Pancreas (tissue), 10 donors: ENCODE results near the gene ARHGEF26. TPM values are rescaled to one million over a fixed set of nuclear protein-coding genes. Genes with fewer than 3 reads are reported as not detected.
A peak's percentile ranks its signal among the peaks of the same experiment; 100 is the strongest.
"Not testable (repeated sequence)": the region's sequence is repeated elsewhere in the genome, so short reads cannot be mapped to it uniquely, and the experiment has no call there.

ENCODE experiments used
- ATAC-seq, 4 donors: fragments of 200-7000 bp; cut with Tn5 transposase; one replicate each; pipeline versions ENCODE4 v1.8.0 to v1.9.1; 2020; ENCODE audit warnings: mild to moderate bottlenecking in 4 of 4, moderate library complexity in 4 of 4
- DNase-seq, 6 donors: peaks; one replicate each; pipeline ENCODE4 v3.0.0-alpha.2; 2020
- FAIRE-seq: peaks from 2 replicates; lab custom pipeline; 2012; peaks lifted over from hg19 to GRCh38; lab: Jason Lieb, UNC
- H3K27ac ChIP-seq, 4 donors: fragments of 200-600 bp; sonication (generic); 1 replicate in 3 of 4; 2 replicates in 1 of 4; pipeline versions ENCODE4 v1.5.0 to v1.8.0; 2020
- H3K27me3 ChIP-seq, 4 donors: fragments of 200-600 bp; one replicate each; pipeline ENCODE4 v1.8.0; 2021
- H3K36me3 ChIP-seq, 3 donors: fragments of 200-600 bp; sonication (generic) in 1 of 3; one replicate each; pipeline versions ENCODE4 v1.5.0 to v1.8.0; 2020 to 2021
- H3K4me1 ChIP-seq, 3 donors: fragments of 200-600 bp; one replicate each; pipeline ENCODE4 v1.8.0; 2021
- H3K4me3 ChIP-seq, 4 donors: fragments of 200-600 bp; sonication (generic) in 2 of 4; one replicate each; pipeline versions ENCODE4 v1.5.0 to v1.8.0; 2020 to 2021
- H3K9me3 ChIP-seq, 4 donors: fragments of 200-600 bp; one replicate each; pipeline ENCODE4 v1.8.0; 2021
- WGBS, 2 donors: extraction: QIAGEN DNeasy Blood & Tissue Kit; methylation state at CpG; one replicate each; pipeline ENCODE4 v1.1.7; 2013; 5-methylcytosine and 5-hydroxymethylcytosine counted together
- intact Hi-C, 3 donors: fragments of 100-400 bp; cut with DNase I; formaldehyde crosslinking; loops; one replicate each; pipeline versions ENCODE4 v1.11.1 to v1.14.2; 2022
- polyA plus RNA-seq, 2 donors: library from polyadenylated mRNA; stranded (reverse); fragments of 200-250 nt; gene quantifications; one replicate each; pipeline ENCODE4 v1.2.3, GENCODE V29; 2013
- total RNA-seq, 6 donors: library from RNA; stranded (reverse); fragmentation: NEBNext Ultra II Directional in 4 of 6; extraction: Animal tissue kit (Norgen Biotek cat#: 25700) in 4 of 6; gene quantifications; one replicate each; pipeline versions ENCODE4 v1.2.1 to v1.2.4, GENCODE V29; 2021 to 2023
- TF ChIP-seq, protein P1 (sequence below), 4 donors: fragments of 200-600 bp; sonication (generic) in 3 of 4; IDR thresholded peaks; one replicate each; pipeline versions ENCODE4 v1.5.0 to v1.8.0; 2021; ENCODE audit warnings: antibody characterized with exemption in 4 of 4
- donor health status: healthy with polysubstance abuse.
- donor health status: DM: no; HTN: no; CAD: no; lungs with moderate emphysema.
- donor health status: DM: no; HTN: no; CAD: no.
- donor health status: control.
- donor health status: control.
- donor health status: Bipolar disorder and iron deficiency.
- donor health status: DM: yes; HTN: yes; CAD: no.
- donor health status: DM: no; HTN: no; CAD: no.
- donor health status: DM: no; HTN: no; CAD: no.
- donor health status: DM: yes; HTN: yes; CAD: no.

The ARHGEF26 gene
- total and polyA plus RNA-seq, 8 donors = 2.7 to 6.5 (median 4.9) TPM

GRCh38 chr3:154085071-154085470 is 36.1 kb upstream of the ARHGEF26 start:
- H3K36me3 ChIP-seq = no peaks in the 10 kb centered on the region
- H3K9me3 ChIP-seq = no peaks in the 10 kb centered on the region
- H3K27ac ChIP-seq = no peak overlapping the region
- no peaks in the 10 kb centered on the region for H3K27me3 ChIP-seq
- H3K4me3 ChIP-seq = no peak overlapping the region
- TF ChIP-seq, protein P1, sequence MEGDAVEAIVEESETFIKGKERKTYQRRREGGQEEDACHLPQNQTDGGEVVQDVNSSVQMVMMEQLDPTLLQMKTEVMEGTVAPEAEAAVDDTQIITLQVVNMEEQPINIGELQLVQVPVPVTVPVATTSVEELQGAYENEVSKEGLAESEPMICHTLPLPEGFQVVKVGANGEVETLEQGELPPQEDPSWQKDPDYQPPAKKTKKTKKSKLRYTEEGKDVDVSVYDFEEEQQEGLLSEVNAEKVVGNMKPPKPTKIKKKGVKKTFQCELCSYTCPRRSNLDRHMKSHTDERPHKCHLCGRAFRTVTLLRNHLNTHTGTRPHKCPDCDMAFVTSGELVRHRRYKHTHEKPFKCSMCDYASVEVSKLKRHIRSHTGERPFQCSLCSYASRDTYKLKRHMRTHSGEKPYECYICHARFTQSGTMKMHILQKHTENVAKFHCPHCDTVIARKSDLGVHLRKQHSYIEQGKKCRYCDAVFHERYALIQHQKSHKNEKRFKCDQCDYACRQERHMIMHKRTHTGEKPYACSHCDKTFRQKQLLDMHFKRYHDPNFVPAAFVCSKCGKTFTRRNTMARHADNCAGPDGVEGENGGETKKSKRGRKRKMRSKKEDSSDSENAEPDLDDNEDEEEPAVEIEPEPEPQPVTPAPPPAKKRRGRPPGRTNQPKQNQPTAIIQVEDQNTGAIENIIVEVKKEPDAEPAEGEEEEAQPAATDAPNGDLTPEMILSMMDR (IDR thresholded peaks at IDR 0.05) = no peak
- intact Hi-C loops = no loop called here
- no peaks in the 10 kb centered on the region for H3K4me1 ChIP-seq
- WGBS, 2 donors = 85 to 92% methylated on average over 1 of the region's 1 CpG
- DNase-seq (no peak), FAIRE-seq (no peak), ATAC-seq (no peak)

GRCh38 chr3:154085799-154086198 is 35.4 kb upstream of the ARHGEF26 start:
- Histone ChIP-seq H3K36me3 (no peaks in the 10 kb centered on the region), H3K27ac (no peak overlapping the region), H3K27me3 (no peaks in the 10 kb centered on the region), H3K4me1 (no peaks in the 10 kb centered on the region), H3K9me3 (no peaks in the 10 kb centered on the region), H3K4me3 (no peak overlapping the region)
- FAIRE-seq = no peak
- intact Hi-C loops = no loop called here
- TF ChIP-seq, protein P1 (IDR thresholded peaks at IDR 0.05) = no peak
- WGBS, 2 donors = 77 to 82% methylated on average over 4 of the region's 4 CpGs
- ATAC-seq = no peak
- no peak for DNase-seq

- no peaks in the 10 kb centered on the region for H3K4me1 ChIP-seq
- ATAC-seq (no peak), FAIRE-seq (no peak), DNase-seq (no peak)
- TF ChIP-seq, protein P1 (IDR thresholded peaks at IDR 0.05) = no peak
- 53 to 68% methylated on average over 1 of the region's 1 CpG for WGBS, 2 donors
- H3K27ac ChIP-seq = no peak overlapping the region
- intact Hi-C loops = no loop called here
- H3K36me3 ChIP-seq = no peaks in the 10 kb centered on the region
- H3K4me3 ChIP-seq = no peak overlapping the region
- H3K27me3 ChIP-seq = no peaks in the 10 kb centered on the region
- H3K9me3 ChIP-seq = no peaks in the 10 kb centered on the region
Observed at GRCh38 chr3:154086286-154086685, 34.9 kb upstream of the ARHGEF26 start.

DNA sequence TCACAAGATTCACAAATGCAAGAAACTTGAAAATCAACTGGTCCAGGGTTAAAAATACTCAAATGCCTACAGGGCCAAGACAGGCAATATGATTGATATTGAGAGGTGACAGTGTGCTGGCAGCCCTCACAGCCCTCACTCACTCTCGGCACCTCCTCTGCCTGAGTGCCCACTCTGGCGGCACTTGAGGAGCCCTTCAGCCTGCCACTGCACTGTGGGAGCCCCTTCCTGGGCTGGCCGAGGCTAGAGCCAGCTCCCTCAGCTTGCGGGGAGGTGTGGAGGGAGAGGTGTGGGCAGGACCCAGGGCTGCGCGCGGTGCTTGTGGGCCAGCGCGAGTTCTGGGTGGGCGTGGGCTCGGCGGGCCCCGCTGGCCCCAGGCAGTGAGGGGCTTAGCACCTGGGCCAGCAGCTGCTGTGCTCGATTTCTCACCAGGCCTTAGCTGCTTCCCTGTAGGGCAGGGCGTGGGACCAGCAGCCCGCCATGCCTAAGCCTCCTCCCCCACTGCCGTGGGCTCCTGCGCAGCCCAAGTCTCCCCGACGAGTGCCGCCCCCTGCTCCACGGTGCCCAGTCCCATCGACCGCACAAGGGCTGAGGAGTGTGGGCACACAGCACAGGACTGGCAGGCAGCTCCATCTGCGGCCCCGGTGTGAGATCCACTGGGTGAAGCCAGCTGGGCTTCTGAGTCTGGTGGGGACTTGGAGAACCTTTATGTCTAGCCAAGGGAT is 33.3 kb upstream of the ARHGEF26 start:
- H3K27me3 ChIP-seq, H3K36me3 ChIP-seq, intact Hi-C loops, FAIRE-seq, H3K4me1 ChIP-seq, H3K27ac ChIP-seq, H3K9me3 ChIP-seq, ATAC-seq, H3K4me3 ChIP-seq: not testable (repeated sequence)
- WGBS, 2 donors = 94 to 99% methylated on average over 23 to 26 of the region's 26 CpGs
- peak in 1 of 6 donors; percentile 61 for DNase-seq

DNA sequence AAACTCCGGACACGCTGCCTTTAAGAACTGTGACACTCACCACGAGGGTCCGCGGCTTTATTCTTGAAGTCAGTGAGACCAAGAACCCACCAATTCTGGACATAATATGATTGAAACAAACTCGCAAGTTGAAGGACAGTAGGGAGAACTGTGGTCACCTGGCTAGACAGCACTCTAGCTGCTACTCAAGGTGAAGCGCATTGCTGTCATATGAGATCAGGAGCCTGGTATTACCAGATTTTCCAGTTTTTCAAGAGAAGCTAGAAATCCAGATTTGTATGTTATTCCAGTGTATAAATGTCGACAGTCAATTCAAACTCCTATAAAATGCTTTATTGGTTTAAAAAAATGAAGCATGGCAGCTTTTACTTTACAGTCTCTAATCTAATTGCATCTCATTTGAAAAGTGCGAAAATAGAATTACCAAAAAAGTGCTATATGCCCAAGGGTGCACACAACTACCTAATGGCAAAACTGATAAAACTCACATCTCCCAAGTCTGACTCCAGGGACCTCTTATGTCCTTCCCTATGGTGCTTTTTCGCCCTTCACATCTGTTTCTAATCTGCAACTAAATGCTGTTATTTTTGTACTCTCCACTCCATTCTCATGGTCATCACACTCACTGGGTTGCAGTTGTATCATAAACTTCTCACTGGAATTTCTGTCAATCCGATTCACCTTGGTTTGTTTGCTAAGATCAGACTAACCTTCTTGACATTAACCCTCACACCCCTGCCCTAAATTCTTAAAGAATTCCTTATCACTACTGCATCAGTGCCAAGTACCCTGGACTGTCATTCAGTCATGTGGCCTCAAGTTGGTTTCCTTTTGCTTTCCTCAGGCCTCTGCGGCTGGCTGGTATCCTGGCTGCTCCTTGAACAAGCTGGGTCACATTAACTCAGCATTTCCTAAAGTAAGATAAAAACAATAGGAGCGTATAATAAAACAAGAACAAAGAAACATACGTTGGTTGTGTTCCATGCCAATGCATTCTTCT is 31.5 kb upstream of the ARHGEF26 start:
- no peaks in the 10 kb centered on the region for H3K9me3 ChIP-seq
- TF ChIP-seq, protein P1 (IDR thresholded peaks at IDR 0.05) = no peak
- DNase-seq = no peak
- FAIRE-seq = no peak
- no peak overlapping the region for H3K4me3 ChIP-seq
- peak in 3 of 4 donors; percentile 59 to 67 (median 65) for ATAC-seq
- H3K4me1 ChIP-seq = no peaks in the 10 kb centered on the region
- no peaks in the 10 kb centered on the region for H3K27me3 ChIP-seq
- intact Hi-C loops = no loop called here
- WGBS, 2 donors = 63 to 69% methylated on average over 14 of the region's 14 CpGs
- H3K36me3 ChIP-seq = no peaks in the 10 kb centered on the region
- no peak overlapping the region for H3K27ac ChIP-seq
